Fibroblast of skin of right quadriceps (primary cell): ENCODE results near the gene CHD9.

Experiments used
- DNase-seq: peaks from one replicate; pipeline ENCODE4 v3.0.0-alpha.2; 2013

The CHD9 gene

DNA sequence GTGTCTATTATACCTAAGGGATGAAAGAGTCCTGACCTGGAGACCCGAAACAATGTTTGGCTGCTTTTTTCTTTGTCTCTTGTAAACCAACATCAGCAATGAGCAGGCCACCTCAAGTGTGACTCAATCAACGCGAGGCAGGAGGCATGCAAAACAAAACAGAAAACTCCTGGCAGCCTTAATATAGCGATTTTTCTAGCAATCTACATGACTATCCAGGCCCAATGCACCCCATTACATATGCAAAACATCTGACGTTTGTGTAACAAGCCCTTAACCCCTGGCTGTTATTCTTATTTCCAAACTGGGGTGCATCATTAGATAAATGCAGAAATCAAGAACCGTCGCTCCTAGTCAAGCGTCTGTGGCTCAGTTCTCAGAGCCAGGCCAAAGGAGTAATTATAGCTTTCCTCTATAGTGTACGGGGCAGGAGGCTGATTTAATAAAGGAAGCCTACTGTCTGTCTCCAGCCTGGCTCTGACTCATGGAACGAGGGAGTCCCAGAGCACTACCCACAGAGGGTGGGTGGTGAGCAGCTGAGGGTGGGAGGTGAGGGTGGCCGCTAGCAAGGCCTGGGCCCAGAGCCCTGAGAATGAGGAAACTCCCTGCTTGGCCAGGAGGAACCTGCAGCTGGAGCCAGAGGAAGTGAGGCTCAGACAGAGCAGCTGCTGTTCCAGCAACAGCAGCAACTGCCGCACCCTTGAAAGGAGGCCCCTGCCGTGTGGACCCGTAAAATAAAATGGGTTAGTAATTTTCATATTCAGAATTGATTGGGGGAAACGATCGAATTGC, 43.9 kb downstream of the CHD9 start:
- peak; percentile 90 for DNase-seq

DNA sequence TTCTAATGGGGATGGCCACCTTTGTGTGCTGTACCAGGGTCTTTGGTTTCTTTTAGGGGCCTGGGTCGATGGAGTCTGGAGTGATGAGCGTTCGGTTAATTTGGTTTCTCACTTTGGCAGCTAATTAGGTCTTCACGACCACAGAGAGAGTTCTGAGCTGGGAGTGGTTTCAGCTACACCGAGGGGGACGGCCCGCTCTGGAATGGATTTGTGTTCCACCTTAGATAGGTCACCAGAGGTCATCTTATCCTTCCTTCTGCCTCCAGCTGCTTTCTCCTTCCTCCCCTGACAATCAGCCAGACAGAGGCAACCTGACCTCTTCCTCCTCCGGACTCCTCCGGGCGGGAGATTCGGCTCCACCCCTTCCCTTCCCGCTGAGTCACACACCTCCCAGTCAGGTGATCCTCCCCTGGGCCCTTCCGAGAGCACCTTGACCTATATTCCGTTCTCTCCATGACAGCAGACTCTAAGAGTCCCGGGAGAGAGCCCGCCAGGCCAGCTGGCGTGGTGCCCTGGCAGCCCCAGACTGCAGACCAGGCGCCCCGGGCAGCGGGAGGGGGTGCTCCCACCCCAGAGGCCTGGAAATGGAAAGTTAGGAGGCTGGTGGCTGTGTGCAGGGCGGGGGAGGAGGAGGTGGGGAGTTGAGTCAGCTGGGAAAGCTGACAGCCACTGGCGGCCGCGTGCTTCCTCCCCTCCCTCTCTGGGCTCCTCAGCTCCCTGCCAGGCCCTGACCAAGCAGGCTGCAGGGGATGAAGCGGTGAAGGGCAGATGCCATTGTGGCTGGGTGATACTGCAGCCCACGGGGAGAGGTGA, 44.7 kb downstream of the CHD9 start:
- DNase-seq = peak; percentile 87

DNA sequence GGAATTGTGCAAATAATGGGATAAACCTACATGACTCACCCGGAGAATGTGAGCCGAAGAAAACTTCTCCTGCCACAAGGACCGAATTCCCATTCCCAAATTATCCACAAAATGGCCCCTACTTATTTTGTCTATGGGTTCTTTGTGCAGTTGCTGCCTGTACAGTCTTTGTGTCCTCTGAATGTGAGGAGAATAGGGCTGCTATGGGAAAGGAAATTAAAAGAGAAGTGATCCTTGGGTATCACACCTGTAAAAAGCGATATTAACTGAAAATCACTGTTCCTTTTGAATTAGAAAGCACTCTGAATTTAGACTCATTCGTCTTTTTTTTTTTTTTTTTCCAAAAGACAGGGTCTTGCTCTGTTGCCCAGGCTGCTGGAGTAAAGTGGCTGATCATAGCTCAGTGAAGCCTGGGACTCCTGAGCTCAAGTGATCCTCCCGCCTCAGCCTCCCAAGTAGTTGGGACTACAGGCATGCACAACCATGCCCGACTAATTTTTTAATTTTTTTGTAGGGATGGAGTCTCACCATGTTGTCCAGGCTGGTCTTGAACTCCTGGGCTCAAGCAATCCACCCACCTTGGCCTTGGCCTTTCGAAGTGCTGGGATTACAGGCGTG, 45.4 kb downstream of the CHD9 start:
- no peak for DNase-seq

DNA sequence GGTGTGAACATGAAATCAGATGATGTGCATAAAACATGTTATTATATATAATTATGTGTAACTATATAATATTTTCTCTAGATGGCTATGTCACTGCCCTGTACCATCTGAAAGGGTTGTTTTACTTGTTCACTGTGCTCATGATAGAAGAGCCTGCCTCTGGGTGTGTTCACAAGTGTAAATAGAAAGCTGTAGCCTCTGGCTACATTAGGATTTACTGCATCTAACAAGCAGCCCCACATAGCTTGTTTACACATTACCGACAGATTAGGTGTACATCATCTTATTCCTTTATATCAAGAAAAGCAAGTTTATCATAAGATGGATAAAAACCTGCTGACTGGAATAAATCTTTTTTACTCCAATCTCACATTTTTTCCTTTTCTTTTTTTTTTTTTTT, 46.1 kb downstream of the CHD9 start:
- no peak for DNase-seq

DNA sequence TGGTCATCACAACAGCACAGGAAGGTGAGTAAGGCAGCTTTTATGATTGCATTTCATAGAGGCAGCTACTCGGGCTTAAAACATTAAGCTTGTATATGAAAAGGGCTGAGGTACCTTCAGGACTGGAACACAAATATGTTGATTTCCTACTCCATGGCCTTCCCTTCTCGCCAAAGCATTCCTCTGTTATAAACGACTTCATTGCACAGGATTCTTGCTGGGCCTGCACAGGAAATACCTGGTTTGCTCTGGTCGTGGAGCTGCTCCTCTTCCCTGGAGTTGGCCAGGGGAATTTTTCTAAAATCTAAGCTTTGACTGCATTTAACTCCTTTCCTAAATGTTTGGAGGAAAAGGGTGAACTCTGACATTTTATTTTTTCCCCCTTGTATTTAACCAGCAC, 49.0 kb downstream of the CHD9 start:
- DNase-seq = no peak

DNA sequence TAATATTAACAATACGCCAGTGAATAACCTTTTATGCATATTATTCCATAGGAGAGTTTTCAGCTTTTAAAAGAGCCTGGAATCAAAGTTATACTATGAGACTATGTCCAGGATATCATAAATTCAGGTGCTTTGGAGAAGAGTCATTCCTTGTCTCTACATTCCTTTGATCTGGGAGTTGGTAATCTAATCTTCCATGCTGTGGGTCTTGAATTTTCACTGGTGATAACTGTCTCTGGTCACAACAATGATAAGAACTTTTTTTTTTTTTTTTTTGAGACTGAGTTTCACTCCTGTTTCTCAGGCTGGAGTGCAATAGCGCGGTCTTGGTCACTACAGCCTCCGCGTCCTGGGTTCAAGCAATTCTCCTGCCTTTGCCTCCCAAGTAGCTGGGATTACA, 50.8 kb downstream of the CHD9 start:
- no peak for DNase-seq

DNA sequence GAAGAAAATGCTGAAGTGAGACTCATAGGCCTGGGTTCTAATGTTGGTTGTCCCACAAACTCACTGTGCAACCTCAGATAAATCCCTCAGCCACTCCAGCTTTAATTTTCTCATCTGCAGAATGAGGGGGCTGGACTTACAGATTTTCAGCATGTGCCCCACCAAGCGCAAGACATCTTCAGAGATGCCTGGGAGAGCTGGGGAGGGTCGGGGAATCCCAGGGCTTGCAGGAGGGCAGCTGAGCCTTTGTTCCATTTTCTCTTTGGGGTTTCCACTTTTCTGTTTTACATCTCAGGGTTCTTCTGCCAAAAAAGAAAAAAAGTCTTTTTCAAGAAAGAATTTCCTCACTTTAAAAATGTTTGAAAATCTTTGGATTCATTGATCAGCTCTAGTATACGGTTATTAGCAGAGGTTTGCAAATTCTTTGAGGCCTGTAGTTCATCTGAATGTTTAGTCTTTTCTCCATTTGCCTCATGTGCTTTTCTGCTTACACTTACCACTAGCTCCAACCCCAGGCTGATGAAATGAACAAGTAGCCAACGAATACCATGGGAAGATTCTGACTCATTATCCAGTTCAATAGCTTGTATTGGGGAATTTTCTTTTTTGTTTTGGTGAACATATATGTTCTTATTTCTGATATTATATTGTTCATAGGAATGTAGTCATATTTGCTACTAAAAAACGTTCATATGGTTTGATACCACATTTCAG, 56.4 kb downstream of the CHD9 start:
- peak; percentile 22 for DNase-seq

DNA sequence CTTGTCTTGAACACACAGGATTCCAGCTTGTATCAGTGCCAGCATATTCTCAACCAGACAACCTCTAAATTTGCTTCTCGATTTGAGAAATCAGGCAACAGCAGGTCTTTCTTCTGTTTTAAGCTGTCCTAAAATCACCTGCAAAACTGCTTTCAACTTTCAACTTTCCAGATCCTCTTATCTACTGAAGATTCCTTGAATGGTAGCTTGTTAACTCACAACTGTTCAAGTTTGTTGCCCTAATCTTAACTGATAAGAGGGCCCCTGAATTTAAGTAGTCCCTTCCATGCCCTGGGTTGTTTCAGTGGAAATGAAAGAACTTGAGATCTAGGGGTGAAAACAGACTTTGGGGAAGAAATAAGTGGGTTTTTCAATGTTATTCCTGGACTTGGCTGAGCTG, 57.2 kb downstream of the CHD9 start:
- DNase-seq = no peak

DNA sequence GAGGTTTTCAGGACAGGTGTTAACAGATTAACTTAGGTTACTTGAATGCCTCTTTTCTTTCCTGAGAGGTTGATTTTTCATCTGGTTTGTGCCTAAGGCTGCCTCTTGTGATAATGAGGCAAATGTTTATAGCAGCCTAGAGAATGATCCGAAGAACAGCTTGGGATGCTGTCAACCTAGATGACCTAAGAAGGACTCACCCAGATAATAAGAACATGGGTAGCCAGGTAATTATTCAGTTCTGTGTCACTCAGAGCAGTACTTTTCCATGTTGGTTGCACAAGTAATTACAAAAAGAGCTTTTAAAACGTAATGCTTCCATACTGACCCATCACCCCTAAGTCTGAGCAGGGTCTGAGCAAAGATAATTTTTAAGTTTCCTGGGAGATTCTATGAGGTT, 60.3 kb downstream of the CHD9 start:
- no peak for DNase-seq

DNA sequence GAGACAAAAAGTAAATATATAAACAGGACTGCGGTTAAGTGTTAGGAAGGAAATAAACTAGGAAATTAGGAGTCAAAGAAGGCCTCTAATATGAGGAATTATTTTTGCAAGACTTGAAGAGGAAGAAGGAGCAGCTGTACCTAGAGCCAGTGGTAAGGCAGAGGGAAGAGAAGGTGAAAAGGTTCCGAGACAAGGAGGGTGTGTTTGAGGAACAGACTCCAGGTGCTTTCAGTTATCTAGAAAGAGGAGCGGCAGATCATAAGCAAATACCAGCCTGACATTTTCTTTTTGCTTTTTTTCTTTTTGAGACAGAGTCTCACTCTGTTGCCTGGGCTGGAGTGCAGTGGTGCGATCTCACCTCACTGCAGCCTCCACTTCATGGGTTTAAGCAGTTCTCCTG, 61.0 kb downstream of the CHD9 start:
- no peak for DNase-seq

DNA sequence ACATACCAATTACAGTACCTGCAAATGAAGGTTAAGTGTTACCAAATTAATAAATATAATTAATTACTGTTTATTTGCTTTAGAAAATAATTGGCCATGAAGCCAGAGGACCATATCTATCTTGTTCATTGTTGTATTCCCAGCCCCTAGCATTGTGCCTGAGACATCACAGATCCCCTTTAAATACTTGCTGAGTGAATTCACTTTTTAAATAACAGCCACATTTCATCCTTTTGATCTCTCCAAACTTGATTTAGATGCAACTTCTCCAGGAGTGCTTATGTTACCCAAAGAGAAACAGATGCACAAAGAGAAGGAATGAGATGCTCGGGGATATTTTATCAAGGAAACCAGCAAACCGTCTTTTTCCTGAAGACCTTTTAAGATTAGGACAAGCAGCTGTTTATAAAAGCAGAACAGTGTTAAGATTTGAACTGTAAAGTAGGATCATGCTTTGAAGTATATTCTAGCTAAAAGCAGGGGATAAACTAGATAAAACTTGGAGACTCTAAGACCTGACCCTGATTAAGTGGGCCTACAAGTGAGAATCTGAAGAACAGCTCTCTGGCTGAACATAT, 66.3 kb downstream of the CHD9 start:
- DNase-seq = no peak

DNA sequence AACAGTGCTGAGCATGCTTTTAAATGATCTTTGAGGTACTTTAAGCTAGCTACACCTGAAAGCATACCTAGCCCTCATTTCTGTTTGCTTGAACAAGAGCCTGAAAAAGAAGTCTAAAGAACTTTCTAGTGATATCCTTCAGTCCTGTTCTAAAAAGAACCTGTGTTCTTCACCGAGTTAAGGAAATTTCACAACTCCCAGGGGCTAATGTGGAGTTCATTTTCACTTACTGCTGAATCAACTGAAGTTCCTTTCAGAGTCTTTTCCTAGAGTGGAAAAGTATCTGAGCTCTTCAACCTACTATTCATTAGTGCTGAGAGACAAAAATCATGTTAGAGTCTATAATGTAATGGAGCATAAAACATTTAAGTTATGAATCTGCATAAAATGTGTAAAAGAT, 66.9 kb downstream of the CHD9 start:
- DNase-seq = no peak

DNA sequence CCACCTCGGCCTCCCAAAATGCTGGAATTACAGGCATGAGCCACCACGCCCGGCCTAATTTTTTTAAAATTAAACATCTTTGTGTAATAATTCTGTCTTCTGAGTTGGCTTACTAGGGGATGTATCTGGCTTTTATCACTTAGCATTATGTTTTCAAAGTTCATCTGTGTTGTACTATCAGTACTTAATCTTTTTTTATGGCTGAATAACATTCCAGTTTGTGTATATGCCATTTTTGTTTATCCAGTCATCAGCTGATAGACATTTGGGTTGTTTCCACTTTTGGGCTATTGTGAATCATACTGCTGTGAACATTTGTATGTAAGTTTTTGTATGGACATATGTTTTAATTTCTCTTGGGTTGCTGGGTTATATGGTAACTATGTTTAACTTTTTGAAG, 69.0 kb downstream of the CHD9 start:
- peak; percentile 55 for DNase-seq

DNA sequence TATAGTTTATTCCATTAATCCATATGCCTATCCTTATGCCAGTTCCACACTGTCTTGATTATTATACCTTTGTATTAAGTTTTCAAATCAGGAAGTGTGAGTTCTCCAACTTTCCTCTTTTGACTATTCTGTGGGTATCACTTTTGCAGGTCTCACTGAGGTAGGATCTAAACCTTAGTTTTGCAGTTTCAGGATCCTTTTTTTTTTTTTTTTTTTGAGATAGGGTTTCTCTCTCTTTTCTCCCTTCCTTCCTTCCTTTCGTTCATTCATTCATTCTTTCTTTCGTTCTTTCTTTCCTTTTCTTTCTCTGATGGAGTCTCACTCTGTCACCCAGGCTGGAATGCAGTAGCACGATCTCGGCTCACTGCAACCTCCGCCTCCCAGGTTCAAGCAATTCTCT, 71.6 kb downstream of the CHD9 start:
- no peak for DNase-seq

DNA sequence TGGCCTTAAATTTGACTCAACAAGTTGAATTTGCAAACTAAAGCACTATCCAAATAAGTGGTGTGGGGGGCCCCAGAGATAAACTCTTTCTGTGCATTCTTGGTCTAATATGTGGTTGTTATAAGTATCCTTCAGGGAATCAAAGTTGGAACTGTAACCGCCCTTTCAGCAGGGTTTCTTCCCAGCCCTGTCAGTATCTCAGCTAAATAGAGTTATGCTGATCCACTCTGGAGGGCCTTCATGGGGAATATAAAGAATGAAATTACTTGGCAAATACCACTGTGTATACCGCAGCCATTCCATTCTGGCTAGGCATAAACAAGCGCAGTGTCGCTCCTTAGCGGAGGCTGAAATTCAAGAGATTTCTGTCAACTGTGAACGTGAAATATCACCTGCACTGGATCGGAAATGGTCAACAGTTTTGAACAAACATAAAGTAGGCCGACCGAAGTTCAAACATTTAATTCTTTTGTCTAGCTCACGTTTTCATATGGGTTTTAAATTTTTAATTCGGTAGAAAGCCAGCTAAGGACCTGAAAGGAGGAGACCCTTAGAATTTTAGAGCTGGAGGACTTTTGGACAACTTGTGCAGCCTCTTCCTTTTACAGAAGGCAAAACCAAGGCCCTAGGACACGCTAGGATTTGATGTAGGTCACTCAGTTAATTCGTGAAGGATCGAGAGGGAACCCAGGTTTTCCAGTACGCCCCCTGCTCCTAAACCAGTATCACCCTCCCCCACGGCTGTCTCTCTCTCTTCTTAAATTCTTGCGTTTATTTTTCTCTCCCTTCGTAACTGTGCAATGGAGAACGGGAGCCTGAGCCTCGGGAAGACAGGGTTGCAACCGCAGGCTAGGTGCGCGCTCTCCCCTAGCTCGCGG, 74.7 kb downstream of the CHD9 start:
- peak; percentile 85 for DNase-seq

DNA sequence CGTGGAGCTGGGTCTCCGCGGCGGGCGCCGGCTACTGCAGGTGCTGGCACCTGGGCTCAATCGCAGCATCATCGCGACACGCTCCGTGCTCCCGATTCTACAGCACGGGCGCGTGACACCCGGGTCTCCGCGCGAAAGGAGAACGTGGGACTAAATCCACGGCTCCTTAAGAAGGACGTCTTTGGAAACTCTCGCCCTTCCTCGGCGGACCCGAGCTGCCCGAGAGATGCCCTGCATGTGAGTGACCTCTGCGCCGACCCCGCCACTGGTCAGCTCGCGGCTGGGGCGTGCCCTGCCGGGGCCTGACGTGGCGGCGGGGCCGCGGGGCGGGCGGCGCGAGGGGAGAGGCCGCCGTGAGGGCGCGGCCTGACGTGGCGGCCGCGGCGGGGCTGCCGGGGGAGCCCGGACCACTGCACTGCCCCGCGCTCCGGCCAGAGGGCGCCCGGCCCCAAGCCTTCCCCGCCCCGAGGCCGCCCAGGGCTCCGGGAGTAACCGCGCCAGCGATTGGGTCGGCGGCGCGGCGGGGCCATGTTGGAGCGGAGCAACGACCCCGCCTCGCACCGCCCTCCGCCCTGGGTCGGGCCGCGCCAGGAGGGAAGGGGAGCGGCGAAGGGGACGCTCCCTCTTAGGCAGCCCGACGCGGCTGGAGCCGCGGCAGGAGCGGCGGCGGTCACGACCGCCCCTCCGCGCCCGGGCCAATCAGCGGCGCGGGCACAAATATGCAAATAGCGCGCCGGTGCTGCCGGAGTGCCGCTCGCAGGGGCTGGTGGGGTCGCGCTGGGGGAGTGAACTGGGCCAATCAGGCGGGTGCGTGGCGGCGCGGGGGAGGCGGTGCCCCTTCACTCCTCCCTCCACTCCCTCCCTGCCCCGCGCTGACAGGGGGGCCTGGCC, 75.6 kb downstream of the CHD9 start:
- DNase-seq = peak; percentile 96

DNA sequence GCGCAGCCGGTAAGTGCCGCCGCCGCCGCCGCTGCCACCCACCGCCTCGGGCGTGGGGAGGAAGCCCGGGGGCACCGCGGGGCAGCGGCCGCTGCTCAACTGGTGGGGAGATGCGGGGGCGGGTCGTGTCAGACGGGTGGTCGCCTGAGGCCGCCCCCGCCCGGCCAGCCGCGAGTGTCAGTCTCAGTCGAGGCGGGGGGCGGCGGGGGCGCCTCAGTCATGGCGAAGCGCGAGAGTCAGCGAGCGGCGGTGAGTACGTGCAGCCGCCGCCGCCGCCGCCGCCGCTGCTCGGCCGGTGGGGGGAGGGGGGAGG, 76.2 kb downstream of the CHD9 start:
- DNase-seq = no peak

DNA sequence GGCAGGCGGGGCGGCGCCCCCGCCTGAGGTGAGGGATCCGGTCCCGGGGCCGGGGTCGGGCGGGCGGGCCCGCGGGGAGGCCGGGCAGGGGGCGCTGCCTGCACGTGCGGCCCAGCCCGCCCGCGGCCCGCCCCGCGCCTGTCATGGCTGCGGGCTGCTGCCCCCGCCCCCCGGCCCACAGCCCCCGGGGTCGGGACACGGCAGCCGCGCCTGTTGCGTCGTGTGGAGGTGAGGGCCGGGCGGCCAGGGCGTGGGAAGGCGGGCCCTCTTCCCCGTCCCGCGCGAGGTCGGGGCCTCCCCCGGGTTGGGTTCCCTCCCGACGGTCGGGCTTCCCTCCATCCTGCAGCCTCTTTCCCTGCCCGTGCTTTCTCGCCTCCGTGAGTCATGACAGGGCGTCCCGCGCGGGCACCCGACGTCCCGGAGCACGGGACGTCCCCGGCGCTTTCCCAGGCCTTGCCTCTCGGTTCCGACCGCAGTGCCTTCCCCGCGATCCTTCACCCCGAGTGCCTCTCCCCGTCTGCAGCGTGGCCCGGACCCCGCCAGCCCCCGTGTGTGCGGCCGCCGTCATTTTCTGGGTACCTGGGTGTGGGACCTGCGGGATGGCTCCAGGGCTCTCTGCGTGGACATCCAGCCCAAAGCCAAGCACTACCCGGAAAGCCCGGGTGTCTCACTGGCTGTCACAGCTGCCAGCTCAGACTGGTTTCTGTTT, 76.7 kb downstream of the CHD9 start:
- DNase-seq = peak; percentile 52

DNA sequence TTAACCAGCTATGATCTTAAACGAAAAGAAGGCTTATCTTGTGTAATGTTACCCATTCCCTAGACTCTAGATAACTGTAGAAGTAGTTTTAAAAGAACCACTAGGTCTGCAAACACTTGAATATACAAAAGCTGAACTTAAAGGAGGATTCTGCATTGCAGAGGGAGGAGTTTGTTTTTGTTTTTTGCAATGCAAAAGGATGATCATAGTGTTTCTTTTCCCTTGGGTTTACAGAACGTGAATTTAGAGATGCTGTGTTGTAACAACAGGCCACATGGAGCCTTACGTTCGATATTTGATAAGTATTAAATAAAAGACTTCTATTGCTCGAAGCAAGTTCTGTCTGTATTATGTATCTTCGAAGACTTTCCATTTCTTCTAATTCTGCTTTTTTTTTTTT, 77.6 kb downstream of the CHD9 start:
- DNase-seq = no peak

DNA sequence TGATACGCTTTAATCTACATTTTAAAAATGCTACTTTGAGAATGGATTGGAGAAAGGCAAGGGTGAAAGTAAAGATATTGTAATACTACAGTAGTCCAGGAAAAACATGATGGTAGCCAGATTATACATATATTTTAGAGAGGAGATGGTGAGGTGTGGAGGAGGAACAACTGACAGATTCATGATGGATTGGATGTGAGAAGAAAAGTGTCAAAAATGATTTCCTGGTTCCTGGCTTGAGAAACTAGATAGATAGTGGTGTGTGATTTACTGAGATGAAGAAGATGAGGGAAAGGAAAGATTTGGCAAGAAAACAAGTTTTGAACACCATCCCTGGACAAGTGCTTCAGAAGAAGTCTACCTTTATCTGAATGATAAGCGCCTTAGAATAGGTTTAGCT, 80.5 kb downstream of the CHD9 start:
- DNase-seq = no peak
